Kidney tubule cell (primary cell): ENCODE measurements around the gene BRINP3.
"Not testable (repeated sequence)": the region's sequence is repeated elsewhere in the genome, so short reads cannot be mapped to it uniquely, and the experiment has no call there.

Experiments used
- DNase-seq: peaks from one replicate; pipeline ENCODE4 v3.0.0-alpha.2; 2018; ENCODE audit warnings: low spot score

BRINP3 gene

DNA sequence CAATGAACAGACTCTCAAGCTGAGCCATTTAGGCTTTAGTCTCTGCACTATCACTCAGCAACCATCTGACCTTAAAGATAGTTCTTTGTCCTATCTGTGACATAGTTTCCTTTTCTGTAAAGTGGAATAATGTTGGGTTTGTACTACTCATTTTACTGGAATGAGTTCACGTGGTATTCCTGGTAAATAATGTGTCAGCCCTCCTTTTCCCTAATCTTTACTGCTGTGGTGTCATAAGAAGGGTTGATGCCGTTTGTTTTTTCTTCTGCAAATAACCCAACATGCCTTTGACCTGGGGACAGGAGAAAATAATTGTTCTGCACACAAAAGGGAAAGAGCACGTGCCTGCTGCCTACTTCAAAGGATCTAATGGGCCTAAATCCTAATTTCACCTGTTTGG is 297.8 kb downstream of the BRINP3 start:
- peak; percentile 20 for DNase-seq

DNA sequence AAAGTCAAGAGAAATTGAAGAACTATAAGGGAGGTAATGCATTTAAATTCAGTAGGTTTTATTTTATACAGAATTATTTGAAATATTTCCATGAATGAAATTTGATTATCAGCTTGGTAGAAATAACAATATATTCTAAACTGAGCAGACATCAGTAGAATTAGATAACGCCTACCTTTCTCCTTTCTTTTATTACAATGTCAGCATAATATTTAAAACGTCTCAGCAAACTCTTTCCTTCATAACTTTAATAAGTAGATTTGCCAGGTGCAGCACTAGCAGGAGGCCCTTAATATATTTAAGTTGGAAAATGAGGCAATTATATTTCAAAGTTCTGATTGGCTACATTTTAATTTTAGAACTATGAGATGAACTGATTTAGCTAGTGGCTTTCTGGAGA is 298.8 kb downstream of the BRINP3 start:
- no peak for DNase-seq

DNA sequence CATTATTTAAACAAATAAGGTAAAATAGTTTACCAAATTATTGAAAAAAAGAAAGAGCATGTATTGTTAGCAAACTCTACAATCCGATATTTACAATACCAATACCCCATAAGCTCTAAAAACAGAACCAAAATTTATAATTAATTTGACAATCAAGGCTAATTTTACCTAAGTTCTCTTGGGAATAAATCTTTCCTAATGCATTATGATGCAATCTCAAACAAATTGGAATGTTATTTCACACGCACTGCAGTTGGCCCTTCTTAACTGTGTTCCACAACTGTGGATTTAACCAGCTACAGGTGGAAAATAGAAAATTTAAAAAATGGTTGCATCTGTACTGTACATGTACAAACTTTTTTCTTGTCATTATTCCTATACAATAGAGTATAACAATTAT is 300.1 kb downstream of the BRINP3 start:
- DNase-seq, result no peak

DNA sequence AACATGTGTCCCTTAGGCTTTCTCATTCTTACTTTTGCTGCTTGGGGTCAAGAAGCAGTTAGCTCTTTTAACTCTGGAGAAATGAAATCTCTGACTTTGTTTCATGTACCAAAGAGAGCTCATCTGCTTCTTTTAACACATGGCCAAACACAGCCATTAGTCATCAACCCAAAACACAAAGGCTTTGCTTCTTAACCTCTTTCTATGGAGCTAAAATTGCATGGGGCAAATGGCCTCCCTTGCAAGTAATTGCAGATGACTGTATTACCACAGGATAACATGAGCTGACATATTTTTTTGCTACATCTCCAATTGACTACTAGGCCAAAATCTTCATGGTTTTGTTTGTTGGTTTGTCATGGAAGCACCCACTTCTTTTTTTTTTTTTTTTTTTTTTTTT is 300.9 kb downstream of the BRINP3 start:
- DNase-seq, result peak; percentile 9

DNA sequence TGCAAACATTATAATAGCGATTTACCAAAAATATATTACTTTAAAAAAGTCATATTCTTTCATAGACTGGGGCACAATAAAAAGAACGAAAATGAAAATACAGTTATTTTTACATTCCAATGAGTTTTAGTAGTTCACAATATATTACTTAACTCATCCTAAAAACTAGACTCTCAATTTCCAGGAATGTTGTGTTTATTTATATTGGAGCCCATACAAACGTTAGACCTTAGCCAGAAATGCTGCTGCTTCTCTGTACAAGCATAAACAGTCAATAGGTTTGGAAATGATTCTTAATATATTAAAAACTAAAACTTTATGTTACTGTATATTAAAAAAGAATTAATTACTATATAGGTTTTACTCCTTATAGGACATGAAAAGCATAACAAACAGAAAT is 302.3 kb downstream of the BRINP3 start:
- DNase-seq, result no peak

DNA sequence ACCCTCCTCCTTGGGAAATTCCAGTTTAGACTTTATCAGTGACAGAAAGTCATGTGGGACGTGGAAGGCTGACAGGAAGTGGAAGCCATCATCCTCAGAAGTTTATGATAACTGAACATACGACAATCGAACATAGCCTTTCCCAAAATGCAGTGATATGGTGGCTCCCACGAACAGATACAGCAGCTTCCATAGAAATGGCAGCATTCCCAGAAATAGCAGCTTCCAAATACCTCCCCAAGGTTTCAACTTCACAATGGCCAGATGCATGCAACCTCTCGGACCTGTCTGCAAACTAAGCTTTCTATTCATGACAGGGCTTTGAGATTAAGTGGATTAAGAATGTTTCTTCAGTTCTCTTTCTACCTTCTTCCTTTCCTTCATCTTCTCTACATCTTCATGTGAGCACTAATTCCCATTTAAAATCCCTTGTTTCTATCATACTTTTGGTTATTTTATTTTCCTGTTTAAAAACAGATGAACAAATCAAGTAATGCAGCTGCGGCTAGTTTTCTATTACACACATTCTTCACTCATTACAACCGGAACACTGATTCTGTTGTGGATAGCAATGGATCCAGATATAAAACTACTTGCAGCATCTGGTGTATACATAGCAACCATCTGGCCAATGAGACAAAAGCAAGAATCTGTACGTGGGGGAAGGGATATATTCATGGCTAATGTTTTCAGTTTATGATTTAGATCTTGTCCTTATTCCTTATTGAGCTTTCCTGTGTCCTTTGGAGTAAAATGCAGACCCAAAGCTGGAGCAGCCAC is 304.8 kb downstream of the BRINP3 start:
- no peak for DNase-seq

DNA sequence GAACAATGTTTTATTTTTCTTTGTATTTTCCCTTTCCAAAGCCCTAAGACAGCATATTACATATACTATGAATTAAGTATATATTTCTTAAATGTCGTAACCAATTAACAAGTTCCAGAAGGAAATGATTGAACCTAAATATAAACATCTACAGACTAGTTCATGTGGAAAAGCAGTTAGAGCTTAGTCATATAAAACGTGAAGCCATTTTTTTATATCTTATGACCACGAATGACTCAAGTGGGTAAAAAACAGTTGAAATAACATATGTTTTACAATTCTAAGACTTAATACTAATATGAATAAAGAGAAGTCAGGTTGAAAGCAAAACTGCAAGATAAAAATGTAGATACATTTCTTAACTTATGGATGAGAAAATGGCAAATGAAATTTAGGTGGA is 307.3 kb downstream of the BRINP3 start:
- DNase-seq, result no peak

DNA sequence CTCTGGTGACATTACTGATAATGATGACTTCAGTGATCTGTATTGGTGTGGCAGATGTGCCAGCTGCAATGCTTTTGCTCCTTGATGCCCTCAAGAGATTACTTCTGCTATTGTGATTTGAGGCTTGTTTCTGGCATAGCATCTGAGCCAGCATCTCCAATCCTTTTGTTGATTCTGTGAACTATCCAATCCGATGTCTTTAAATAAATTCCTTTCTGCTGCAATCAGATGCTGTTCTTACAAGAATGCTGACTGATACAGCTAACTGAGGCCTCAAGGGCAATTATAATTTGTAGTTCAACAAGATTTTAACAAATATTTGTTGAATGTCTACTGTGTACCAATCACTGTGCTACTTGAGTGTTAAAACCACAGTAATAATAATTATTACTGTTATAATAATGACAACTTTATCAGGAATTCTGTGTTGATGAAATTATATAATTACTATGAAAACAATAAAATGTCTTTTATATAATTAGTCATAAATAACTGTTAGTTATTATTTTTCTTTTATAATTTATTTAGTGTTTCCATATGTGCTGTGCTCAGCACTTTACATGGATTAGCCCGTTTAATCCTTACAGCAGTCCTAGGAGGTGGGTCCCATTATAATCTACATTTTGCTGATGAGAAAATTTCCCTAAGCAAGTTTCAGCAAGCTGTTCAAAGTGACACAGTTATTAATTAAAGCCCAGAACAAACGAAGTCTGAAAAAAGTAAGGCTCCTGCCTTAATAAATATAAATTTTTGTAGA is 308.2 kb downstream of the BRINP3 start:
- peak; percentile 34 for DNase-seq

DNA sequence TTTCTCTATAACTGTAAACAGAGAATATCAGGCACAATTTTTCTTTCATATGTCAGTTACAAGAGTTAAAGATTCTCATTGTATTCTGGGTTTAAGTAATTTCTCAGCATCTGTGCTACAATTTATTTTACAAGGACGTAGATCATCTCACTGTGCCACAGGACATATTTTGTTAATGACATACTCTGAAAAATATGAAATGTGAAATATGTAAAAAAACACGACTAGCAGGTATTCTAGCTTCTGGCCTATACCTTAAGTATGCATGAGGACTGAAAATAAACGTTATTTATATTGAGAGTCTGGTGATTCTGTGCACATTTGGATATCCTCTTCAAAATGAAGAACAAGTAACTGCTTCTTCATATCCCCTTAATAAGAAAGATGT is 308.8 kb downstream of the BRINP3 start:
- DNase-seq, result no peak

DNA sequence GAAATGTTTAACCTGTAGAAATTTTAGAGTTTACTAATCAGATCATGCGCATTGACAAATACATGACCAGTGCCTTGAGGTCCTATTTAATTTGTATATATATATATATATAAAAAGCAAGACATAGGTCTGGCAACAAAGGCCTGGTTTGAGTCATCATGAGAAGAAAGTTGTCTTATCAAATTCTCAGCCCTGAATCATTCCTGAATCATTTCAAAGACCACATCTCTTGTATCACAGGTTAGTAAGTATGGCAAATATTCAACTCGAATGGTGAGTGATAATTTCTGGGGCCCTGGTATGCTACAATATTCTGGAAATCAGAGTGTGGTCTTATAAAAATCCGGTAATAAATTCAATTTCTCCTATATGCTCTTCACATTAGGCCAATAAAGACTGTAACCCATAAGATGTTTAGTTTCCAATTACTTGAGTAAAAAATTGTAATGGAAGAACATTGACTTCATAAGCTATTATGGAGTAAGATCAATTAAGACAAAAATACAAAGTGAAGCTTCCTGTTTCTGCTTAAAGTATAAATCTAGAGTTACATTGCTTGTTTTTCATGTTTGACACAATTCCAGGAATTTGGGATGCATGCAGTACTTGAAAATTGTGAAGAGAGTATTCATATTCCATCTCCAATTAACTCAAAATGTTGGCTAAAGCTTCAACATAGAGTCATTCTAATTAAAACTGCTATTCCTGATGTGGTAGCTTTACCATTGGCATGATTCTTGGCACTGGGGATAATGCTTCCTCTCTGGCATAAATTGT is 309.4 kb downstream of the BRINP3 start:
- DNase-seq, result peak; percentile 77

DNA sequence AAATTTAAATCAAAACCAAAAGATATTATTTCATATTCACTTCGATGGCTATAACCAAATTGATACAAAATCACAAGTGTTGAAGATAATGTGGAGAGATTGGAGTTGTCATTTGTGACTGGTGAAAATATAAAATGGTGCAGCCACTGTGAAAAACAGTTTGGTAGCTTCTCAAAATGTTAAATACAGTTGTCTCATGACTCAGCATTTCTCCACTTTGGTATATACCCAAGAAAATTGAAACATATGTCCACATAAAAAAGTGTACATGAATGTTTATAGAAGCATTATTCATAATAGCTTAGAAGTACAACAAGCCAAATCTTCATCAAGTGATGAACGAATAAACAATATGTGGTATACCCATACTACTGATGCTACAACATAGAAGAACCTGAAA is 318.5 kb downstream of the BRINP3 start:
- no peak for DNase-seq

DNA sequence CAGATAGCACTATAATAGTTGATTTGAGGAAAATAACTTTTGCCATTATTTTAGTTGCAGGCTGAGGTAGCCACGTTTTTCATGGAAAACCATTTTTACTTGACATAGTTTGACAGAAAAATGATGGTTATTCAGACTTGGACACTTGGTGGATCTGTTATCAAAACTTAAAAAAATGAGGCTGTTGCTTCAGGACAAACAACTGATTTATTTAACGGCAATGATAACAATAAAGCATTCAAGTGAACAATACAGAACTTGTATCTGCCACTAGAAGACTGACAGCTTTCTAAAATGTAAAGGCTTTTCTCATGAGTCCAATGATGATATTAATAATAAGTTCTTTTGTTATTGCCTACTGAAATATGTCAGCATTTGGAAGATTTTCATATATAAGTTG is 322.9 kb downstream of the BRINP3 start:
- DNase-seq, result no peak

DNA sequence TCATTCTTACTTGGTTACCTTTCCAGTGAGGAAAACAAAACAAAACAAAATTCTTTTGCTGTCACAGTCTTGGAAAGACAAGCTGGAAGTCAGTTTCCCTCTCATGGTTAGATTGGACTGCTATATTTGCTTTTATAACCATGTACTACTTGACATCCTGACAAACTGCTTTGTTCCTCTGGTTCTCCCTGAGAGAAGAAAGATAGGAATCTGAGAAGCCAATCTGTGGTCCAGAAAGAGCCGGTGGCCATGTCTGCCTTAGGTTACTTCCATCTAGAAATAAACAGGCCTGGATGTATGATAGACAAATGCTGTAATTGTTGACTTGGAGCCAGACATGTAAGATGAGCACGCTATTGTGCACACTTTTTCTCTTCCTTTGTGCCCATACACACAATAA is 330.0 kb downstream of the BRINP3 start:
- DNase-seq, result no peak

DNA sequence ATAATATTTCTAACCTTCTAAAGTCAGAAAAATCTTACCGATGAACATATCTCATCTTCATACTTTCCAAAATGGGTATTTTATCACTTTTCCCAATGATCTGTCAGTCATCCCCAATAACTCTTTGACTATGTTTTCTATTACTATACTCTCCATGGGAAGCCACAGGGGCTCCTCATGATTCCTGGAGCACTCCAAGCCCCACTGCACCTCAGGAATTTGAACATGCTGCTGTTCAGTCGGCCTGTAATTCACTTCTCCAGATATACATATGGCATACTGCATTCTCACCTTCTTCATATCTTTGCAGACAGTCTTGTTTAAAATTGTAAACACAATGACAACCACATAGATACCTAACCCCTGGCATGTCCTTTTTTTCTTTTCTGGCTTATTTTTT is 333.0 kb downstream of the BRINP3 start:
- no peak for DNase-seq

DNA sequence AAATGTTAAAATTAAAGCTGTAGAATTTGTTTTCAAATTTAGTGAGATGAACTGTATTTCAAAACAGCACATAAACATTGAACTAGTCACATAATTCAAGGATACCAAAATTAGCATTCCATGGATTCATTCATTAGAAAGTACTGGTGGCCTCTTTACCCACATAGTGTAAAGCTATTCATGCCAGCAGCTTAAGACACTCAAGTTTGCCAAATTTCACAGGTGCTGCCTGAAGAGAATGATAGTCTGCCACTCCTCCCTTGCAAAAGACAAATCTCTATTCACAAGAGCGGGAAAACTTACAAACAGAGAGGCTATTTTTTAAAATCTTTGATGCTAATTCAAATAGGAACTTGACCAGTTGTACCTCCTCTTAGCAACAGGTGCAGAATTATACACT is 337.0 kb downstream of the BRINP3 start:
- DNase-seq, result no peak

DNA sequence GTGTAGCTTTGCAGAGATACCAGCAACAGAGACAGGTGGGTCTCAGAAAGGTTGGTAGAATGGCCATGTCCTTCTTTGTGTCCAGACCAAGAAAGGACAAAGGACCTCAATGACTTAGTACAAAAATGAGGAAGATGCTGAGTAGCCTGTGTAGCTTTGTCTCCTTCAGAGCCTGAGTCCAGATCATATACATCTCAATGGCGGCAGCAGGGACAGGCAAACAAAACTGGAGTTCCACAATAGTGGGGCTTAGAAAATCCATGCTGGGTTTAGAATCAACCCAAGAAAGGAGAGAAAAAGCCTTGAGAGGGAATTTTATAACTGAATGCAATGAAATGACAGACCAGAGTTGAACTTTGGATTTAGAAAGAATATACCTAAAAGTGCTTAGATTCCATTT is 339.0 kb downstream of the BRINP3 start:
- no peak for DNase-seq

DNA sequence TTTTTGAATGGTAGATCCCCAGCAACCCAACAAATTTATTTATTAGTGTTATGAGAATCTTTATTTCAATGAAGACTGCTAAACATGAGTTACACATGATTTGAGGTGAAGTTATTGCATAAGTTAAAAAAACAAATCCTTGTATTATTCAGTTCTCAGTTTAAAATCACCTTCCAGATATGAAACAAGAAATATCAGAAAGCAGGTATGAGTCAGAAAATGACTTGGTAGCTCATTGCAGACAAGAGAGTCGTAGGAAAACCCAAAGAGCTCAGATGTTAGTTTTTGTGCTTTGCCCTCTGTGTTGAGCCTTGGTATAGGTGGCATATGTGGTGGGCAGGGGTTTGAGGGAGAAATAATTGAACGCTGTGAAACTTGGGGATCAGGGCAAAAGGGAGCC is 339.4 kb downstream of the BRINP3 start:
- no peak for DNase-seq

DNA sequence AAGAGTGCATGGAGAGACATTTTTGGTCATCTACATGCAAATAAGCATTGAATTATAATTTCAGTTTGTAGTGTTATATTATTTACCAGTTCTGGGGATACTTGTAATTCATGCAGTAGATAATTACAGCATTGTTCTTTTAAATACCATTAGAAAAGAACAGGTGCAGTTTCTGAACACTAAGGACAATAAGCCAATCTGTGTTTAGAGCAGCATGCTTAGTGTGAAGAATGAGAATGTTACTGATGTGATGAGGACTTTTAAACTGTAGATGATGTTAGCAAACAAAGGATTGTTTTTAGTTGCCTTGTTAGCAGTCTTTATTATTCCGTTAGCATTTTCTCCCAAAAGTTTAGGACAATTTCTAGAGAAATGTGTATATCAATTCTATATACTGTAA is 348.3 kb downstream of the BRINP3 start:
- no peak for DNase-seq

DNA sequence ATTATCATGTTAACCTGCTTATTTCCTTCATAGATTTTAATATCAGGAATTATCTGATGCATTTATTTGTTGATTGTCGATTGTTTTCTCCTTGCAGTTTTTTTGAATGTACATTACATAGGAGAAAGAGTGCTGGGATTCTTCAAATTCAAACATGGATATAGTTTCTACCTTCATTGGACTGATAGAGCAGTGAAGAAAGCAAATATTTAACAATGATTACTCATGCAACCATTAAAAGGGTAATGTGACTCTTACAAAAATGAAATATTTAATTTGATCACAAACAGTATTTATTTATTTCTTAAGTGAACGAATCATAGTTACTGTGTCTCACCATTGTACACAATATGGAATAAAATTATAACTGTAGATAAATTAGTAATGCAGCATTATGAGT is 350.9 kb downstream of the BRINP3 start:
- DNase-seq, result no peak

DNA sequence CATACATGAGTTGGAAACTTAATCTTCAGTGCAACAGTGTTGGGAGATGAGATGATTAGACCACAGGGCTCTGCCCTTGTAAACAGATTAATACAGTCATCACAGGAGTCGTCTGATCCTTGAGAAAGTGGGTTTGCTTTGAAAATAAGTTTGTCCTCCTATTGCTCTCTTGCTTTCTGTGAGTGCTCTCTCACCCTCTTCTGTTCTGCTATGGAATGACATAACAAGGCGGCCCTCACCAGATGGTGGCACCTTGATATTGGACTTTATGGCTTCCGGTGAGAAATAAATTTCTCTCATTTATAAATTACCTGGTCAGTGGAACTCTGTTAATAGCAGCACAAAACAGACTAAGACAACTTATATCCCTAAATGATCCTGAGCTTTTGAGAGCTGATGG is 353.6 kb downstream of the BRINP3 start:
- no peak for DNase-seq

DNA sequence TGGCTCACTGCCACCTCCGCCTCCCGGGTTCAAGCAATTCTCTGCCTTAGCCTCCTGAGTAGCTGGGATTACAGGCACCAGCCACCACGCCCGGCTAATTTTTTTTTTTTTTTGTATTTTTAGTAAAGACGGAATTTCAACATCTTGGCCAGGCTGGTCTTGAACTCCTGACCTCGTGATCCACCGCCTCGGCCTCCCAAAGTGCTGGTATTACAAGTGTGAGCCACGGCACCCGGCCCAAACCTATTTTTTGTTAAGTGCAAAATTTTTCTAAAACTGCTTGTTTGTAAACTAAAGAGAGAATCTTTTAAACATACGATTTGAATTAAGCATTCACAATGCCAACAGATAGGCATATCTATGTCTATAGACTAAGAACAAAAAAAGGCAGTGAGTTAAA is 357.1 kb downstream of the BRINP3 start:
- DNase-seq, result not testable (repeated sequence)

DNA sequence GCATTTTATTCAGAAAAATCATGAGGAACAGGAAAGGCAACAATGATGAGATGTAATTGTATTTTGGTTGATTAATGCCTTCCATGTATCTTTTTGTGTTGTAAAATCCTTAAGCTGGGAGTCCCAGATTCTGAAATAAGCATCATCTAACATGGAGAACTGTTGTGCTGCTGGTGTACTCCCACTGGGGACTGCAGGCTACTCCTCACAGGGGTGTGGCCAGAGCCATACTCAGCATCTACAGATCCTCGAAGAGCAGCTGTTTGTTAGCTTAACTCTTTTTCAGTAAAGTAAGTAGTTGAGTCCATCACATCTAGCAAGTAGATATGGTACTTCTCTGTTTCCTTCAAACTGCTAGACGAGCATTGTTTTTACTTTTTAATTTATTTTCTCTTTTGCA is 358.0 kb downstream of the BRINP3 start:
- DNase-seq, result no peak

DNA sequence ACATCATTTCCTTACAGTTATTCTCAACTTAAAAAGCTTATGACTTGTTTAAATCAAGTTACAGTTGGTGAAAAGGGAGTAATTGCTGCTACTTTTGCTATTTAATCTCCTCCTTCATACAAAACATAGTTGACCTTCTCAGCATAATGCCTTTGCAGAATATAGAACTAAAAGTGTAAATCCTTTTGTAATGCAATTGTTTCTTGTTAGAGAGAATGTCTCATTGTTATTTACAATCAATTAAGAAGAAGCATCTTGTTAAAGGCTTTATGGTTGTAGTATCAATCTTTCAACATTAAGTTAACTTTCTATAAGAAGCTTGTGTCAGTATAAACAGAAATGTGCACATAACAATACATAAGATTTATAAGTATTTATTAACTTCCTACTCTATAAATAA is 360.7 kb downstream of the BRINP3 start:
- DNase-seq, result no peak
